GM11168 (cell line): ENCODE measurements around the gene LHFPL2.
"Not testable (repeated sequence)": the region's sequence is repeated elsewhere in the genome, so short reads cannot be mapped to it uniquely, and the experiment has no call there.

Source experiments
- in situ Hi-C: fragments of 300-500 bp; cut with MboI; formaldehyde crosslinking; loops from one replicate; pipeline ENCODE4 v1.12.0; 2022; ENCODE audit warnings: low sequenced_read_pairs; ENCODE audit not compliant: unreplicated experiment

Gene LHFPL2

GRCh38 chr5:78624011-78624541 lies 24.5 kb downstream of the LHFPL2 start:
- in situ Hi-C loops, result no loop called here

- in situ Hi-C loops, result no loop called here
Measured at GRCh38 chr5:78622302-78622971, 26.1 kb downstream of the LHFPL2 start.

- in situ Hi-C loops, result no loop called here
Measured at GRCh38 chr5:78621291-78621738, 27.3 kb downstream of the LHFPL2 start.

GRCh38 chr5:78620119-78620518 lies 28.5 kb downstream of the LHFPL2 start:
- in situ Hi-C loops, result not testable (repeated sequence)

GRCh38 chr5:78618303-78618702 lies 30.3 kb downstream of the LHFPL2 start:
- in situ Hi-C loops, result no loop called here

- in situ Hi-C loops, result no loop called here
Measured at GRCh38 chr5:78615697-78616096, 32.9 kb downstream of the LHFPL2 start.

GRCh38 chr5:78614816-78615215 lies 33.8 kb downstream of the LHFPL2 start:
- in situ Hi-C loops, result no loop called here

GRCh38 chr5:78613756-78614155 lies 34.8 kb downstream of the LHFPL2 start:
- in situ Hi-C loops, result no loop called here

- in situ Hi-C loops, result no loop called here
Measured at GRCh38 chr5:78613151-78613533, 35.4 kb downstream of the LHFPL2 start.

GRCh38 chr5:78612227-78613150 lies 36.1 kb downstream of the LHFPL2 start:
- in situ Hi-C loops, result no loop called here

GRCh38 chr5:78611126-78611605 lies 37.4 kb downstream of the LHFPL2 start:
- in situ Hi-C loops, result no loop called here

GRCh38 chr5:78610636-78611035 lies 37.9 kb downstream of the LHFPL2 start:
- in situ Hi-C loops, result no loop called here

- in situ Hi-C loops, result no loop called here
Measured at GRCh38 chr5:78610163-78610583, 38.4 kb downstream of the LHFPL2 start.

- in situ Hi-C loops, result no loop called here
Measured at GRCh38 chr5:78607864-78608263, 40.7 kb downstream of the LHFPL2 start.

GRCh38 chr5:78606241-78606640 lies 42.3 kb downstream of the LHFPL2 start:
- in situ Hi-C loops, result no loop called here

- in situ Hi-C loops, result no loop called here
Measured at GRCh38 chr5:78605611-78606010, 43.0 kb downstream of the LHFPL2 start.

- in situ Hi-C loops, result no loop called here
Measured at GRCh38 chr5:78604689-78605285, 43.8 kb downstream of the LHFPL2 start.

GRCh38 chr5:78603636-78604175 lies 44.9 kb downstream of the LHFPL2 start:
- in situ Hi-C loops, result no loop called here

- in situ Hi-C loops, result no loop called here
Measured at GRCh38 chr5:78602400-78602799, 46.2 kb downstream of the LHFPL2 start.

GRCh38 chr5:78601559-78602314 lies 46.8 kb downstream of the LHFPL2 start:
- in situ Hi-C loops, result no loop called here
